ENCODE results near the gene STMN3. TPM values are rescaled to one million over a fixed set of nuclear protein-coding genes. Genes with fewer than 3 reads are reported as not detected.
"Not testable (repeated sequence)": the region's sequence is repeated elsewhere in the genome, so short reads cannot be mapped to it uniquely, and the experiment has no call there.

Gene STMN3
- total RNA-seq, 1 donor from 2014 or later = 14.7 TPM

GRCh38 chr20:63618291-63618980 is 34.8 kb downstream of the STMN3 start:
- Histone ChIP-seq H3K4me3 (no peak overlapping the region), H3K27me3 (no peaks in the 10 kb centered on the region), H3K27ac (no peak overlapping the region), H3K4me1 (no peaks in the 10 kb centered on the region), H3K36me3 (peaks cover 0 to 39% of the 10 kb centered on the region in 2 donors), H3K9me3 (no peaks in the 10 kb centered on the region)
- intact Hi-C loops (cut with DNase I) = no loop called here
- no peak for TF ChIP-seq POLR2AphosphoS5 (IDR thresholded peaks at IDR 0.05; ENCODE audit: insufficient read depth in 1 of 2, low read depth in 1 of 2)
- TF ChIP-seq POLR2A (IDR thresholded peaks at IDR 0.05) = no peak
- no peak for TF ChIP-seq CTCF (IDR thresholded peaks at IDR 0.05)
- DNase-seq (ENCODE audit: extremely low spot score in 2 of 2) = no peak

- Histone ChIP-seq H3K4me3 (no peak overlapping the region), H3K36me3 (peaks cover 0 to 39% of the 10 kb centered on the region in 2 donors), H3K27me3 (no peaks in the 10 kb centered on the region), H3K27ac (no peak overlapping the region), H3K9me3 (no peaks in the 10 kb centered on the region), H3K4me1 (no peaks in the 10 kb centered on the region)
- no peak for DNase-seq (ENCODE audit: extremely low spot score in 2 of 2)
- intact Hi-C loops (cut with DNase I) = no loop called here
- no peak for TF ChIP-seq CTCF (IDR thresholded peaks at IDR 0.05)
- no peak for TF ChIP-seq POLR2AphosphoS5 (IDR thresholded peaks at IDR 0.05; ENCODE audit: insufficient read depth in 1 of 2, low read depth in 1 of 2)
- TF ChIP-seq POLR2A (IDR thresholded peaks at IDR 0.05) = no peak
These were observed 35.4 kb downstream of the STMN3 start for GRCh38 chr20:63617876-63618265.

- intact Hi-C loops (cut with DNase I) = no loop called here
- Histone ChIP-seq H3K9me3 (no peaks in the 10 kb centered on the region), H3K4me1 (no peaks in the 10 kb centered on the region), H3K36me3 (peaks cover 0 to 39% of the 10 kb centered on the region in 2 donors), H3K4me3 (no peak overlapping the region), H3K27me3 (no peaks in the 10 kb centered on the region), H3K27ac (no peak overlapping the region)
- no peak for DNase-seq (ENCODE audit: extremely low spot score in 2 of 2)
- TF ChIP-seq CTCF (IDR thresholded peaks at IDR 0.05) = no peak
- no peak for TF ChIP-seq POLR2A (IDR thresholded peaks at IDR 0.05)
- TF ChIP-seq POLR2AphosphoS5 (IDR thresholded peaks at IDR 0.05; ENCODE audit: insufficient read depth in 1 of 2, low read depth in 1 of 2) = no peak
These were observed 35.9 kb downstream of the STMN3 start for GRCh38 chr20:63617092-63617875.

- DNase-seq (ENCODE audit: extremely low spot score in 2 of 2); H3K4me3 ChIP-seq: not testable (repeated sequence)
- H3K36me3 ChIP-seq = peaks cover 0 to 37% of the 10 kb centered on the region in 2 donors
These were observed 39.2 kb downstream of the STMN3 start for GRCh38 chr20:63613863-63614594.

GRCh38 chr20:63612276-63612931 is 40.8 kb downstream of the STMN3 start:
- intact Hi-C loops (cut with DNase I) = no loop called here
- Histone ChIP-seq H3K27me3 (no peaks in the 10 kb centered on the region), H3K4me3 (no peak overlapping the region), H3K27ac (no peak overlapping the region), H3K4me1 (no peaks in the 10 kb centered on the region), H3K36me3 (peaks cover 0 to 22% of the 10 kb centered on the region in 2 donors), H3K9me3 (no peaks in the 10 kb centered on the region)
- DNase-seq (ENCODE audit: extremely low spot score in 2 of 2) = no peak
- TF ChIP-seq POLR2A (IDR thresholded peaks at IDR 0.05) (no peak), POLR2AphosphoS5 (IDR thresholded peaks at IDR 0.05; ENCODE audit: insufficient read depth in 1 of 2, low read depth in 1 of 2) (no peak), CTCF (IDR thresholded peaks at IDR 0.05) (no peak)

More at GRCh38 chr20:63613863-63614594, 39.2 kb downstream of the STMN3 start:
- H3K4me1 ChIP-seq; H3K27me3 ChIP-seq; H3K27ac ChIP-seq; H3K9me3 ChIP-seq; intact Hi-C loops (cut with DNase I): not testable (repeated sequence)

All from vagina (tissue), 2 donors.